HG03521 (cell line): ENCODE data around the gene HAO2.
"Not testable (repeated sequence)": the region's sequence is repeated elsewhere in the genome, so short reads cannot be mapped to it uniquely, and the experiment has no call there.

ENCODE experiments used
- ATAC-seq: cut with Tn5 transposase; IDR thresholded peaks from one replicate; pipeline ENCODE4 v1.9.1; 2021; ENCODE audit warnings: mild to moderate bottlenecking, moderate library complexity; ENCODE audit not compliant: unreplicated experiment

Gene HAO2

DNA sequence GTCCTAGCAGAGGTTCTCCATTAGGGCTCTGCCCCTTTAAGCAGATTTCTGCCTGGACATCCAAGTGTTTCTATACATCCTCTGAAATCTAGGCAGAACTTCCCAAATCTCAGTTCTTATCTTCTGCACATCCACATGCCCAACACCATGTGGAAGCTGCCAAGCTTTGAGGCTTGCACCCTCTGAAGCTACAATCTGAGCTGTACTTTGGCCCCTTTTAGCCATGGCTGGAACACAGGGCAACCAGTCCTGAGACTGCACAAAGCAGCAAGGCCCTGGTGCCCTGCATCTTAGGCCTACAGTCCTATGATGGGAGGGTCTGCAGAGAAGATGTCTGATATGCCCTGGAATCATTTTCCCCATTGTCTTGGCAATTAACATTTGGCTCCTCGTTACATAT lies 8.0 kb downstream of the HAO2 start:
- ATAC-seq, result no peak

- ATAC-seq, result not testable (repeated sequence)
Observed at GRCh38 chr1:119377594-119377993, 9.0 kb downstream of the HAO2 start.

- no peak for ATAC-seq
Observed at GRCh38 chr1:119379117-119379516, 10.5 kb downstream of the HAO2 start.

GRCh38 chr1:119380304-119380703 lies 11.7 kb downstream of the HAO2 start:
- ATAC-seq, result no peak

GRCh38 chr1:119380983-119381662 lies 12.5 kb downstream of the HAO2 start:
- no peak for ATAC-seq

DNA sequence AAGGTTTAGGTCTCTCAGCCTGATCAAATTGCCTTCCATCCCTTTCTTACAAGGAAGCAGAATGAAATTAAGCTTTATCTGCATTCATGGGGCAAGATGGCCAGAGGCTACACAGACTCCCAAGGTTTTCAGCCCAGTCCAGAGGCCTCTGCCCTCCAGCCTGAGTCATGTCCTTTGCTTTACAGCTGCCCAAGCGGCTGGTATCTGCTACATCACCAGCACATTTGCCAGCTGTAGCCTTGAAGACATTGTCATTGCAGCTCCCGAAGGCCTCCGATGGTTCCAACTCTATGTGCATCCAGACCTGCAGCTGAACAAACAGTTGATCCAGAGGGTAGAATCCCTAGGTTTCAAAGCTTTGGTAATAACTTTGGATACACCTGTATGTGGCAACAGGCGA lies 16.0 kb downstream of the HAO2 start:
- no peak for ATAC-seq

DNA sequence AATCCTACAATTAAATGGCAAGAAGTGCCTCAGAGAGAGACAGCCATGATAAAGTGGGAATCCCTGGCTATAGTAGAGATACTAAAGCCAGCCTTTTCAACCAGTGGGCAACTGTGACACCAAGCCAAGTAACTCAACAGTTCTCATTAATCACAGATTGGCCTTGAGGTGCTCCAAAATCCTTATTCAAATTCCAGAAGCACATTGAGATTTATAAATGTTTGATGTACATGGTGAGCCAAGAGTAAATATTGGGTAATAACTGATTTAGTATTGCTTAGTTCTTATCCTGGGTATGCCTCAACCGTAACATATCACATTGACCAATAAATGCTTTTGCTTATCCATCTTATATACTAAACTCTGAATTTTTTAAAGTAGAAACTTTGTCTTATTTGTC lies 17.1 kb downstream of the HAO2 start:
- ATAC-seq, result no peak

DNA sequence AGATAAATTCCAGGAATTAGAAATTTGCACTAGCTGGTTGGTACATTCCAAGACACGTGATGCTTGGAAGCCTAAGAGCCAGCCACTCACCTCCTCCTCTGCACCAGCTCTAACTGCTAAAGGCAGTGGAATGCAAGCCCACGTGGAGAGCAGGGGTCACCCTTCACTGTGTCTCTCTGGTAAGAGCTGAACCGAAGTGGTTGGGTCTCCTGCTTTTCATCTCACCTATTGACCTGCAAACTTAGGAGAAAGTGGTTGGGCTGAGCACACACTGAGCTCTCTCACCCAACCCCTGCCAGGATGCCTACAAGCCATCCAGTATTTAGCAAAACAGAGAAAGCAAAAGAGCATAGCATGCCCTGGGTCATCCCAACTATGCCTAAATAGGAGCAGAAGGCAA lies 19.3 kb downstream of the HAO2 start:
- no peak for ATAC-seq

GRCh38 chr1:119388450-119388849 lies 19.9 kb downstream of the HAO2 start:
- ATAC-seq, result no peak

GRCh38 chr1:119390526-119390925 lies 21.9 kb downstream of the HAO2 start:
- ATAC-seq, result no peak

- no peak for ATAC-seq
Observed at GRCh38 chr1:119391749-119392148, 23.2 kb downstream of the HAO2 start.

DNA sequence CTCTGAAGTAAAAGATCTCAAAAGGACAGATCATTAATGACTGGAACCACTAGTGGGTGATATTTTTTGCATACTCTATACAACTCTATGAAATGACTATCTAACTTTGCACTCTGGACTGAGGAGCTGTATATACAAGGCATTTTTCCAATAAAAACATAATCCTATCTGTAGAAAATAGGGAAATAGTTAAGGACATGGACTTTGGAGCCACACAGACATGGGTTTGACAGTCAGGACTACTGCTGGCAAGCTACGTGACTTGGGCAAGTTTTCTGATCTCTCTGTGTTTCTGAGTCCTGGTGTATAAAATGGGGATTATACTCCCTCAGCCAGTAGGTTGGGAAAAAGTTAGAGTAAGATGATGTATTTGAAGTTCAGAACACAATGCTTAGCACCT lies 25.5 kb downstream of the HAO2 start:
- no peak for ATAC-seq

GRCh38 chr1:119396982-119397381 lies 28.4 kb downstream of the HAO2 start:
- ATAC-seq, result no peak

- no peak for ATAC-seq
Observed at GRCh38 chr1:119397986-119398385, 29.4 kb downstream of the HAO2 start.

DNA sequence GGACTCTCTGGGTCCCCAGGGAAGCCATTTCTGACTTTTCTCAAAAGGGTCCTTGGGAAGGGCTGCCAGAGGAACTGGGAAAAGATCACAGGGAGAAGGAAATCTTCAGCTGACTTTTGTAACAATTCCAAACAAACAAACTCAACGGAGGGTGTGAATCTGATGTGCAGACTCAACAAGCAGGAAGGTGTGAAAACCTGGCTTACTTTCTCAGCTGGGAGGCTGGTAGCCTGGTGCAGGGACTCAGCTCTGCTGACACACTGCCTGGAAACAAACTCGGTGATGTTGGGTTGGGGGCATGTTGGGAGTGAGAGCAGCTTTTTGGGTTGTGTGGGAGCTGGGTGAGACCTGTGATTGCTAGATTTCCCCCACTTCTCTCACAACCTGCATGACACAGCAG lies 36.2 kb downstream of the HAO2 start:
- ATAC-seq, result no peak

DNA sequence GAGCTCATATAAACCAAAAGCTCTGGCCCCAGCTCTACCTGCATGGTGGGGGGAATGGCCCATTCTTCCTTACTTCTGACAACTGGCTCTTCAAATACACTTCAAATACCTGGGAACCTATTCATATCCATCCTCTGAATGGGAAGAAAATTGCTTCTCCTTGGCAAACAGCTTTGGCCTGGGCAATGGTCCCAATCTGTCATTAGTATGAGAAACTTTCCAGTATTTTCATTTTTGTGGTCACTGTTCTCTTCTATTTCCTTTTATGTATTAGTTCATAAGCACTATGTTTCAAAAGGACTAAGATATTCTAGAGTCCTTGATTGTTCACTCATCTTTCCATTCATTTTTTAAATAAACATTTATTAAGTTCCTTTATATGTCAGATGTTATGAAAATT lies 41.1 kb downstream of the HAO2 start:
- ATAC-seq, result no peak

DNA sequence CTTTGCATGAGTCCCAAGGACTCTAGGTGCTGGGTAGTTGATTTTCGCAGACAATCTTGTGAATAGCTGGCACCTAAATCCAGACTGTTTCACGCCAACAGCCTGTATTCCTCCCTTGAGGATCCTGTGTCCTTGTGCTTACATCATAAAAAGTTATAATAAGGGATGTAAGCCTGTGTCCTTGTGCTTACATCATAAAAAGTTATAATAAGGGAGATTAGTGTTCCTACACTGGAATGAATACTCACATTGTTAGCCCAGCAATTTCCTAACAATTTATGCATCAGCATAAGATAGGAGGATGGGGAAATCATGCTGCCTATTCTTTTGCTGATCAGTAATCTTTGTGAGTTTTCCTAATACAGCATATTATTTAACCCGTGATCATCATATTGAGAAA lies 42.4 kb downstream of the HAO2 start:
- no peak for ATAC-seq

DNA sequence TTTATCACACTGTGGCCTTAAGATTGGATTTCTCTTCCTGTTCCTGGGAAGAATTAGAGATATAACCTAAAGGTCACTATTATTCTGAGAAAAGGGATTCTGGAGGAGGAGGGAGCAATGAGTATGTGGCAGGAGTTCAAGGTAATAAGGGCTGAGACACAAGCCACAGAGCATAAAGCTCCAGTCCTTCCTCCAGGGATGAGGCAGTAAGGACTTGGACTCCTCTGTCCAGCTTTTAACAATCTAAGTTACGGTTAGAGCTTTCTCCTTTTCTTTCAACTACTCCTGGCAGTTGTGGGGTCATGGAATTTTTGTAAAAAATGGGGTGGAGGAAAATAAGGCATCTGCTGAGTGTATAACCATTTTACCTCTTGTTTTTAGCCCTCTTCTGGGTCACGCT lies 46.4 kb downstream of the HAO2 start, which contains the start of gene HSD3B2:
Gene HSD3B2, plus strand, starts transcription at position 201 of the 400 bp plus-strand sequence. CDS start 270 bp downstream, outside the sequence.
- no peak for ATAC-seq

GRCh38 chr1:119416006-119416640 lies 47.5 kb downstream of the HAO2 start:
- ATAC-seq, result no peak

DNA sequence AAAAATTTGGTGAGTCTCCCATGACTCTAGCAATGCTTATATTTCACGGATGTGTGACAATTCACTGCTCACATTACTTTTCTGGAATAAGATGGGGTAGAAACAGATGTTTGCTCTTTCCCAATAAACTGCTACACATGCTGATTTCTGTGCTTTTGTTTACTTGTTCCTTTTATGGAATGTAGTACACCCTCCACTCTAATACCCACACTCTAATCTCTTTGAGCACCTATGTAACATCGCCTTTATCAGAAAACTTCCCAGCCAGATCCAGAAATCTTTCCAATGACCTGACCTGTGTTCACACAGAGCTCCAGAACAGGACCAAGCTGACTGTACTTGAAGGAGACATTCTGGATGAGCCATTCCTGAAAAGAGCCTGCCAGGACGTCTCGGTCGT lies 50.5 kb downstream of the HAO2 start:
- no peak for ATAC-seq

DNA sequence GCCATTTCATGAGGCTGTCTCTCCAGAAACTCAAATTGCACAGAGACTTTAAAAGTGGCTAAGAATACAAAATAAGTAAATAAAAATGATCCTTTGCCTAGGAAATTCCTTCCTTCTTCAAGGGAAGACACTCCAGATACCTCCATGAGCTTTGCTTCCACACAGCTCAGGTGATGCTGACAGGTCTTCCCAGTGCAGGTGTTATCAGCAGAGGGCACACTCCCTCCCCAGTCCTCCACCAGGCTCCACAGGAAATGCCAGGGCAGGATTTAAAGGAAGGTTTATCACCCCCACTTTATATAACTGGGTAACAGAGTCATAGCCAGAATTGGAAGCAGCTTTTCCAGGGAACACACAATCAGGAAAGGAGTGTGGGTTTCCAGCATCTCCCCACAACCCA lies 52.1 kb downstream of the HAO2 start:
- no peak for ATAC-seq

DNA sequence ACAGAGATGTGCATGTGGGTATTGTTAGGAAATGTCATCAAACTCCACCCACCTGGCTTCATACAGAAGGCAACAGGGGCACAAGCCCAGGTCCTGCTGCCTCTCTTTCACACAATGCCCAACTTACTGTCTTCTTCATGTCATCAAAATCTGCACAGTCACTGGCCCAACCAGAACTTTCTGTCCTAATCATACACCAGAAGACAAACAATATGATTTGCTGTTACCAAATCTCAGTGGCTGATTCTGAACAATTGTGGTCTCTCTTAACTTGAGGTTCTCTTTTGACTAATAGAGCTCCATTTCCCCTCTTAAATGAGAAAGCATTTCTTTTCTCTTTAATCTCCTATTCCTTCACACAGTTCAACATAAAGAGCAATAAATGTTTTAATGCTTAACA lies 54.0 kb downstream of the HAO2 start:
- ATAC-seq, result no peak

DNA sequence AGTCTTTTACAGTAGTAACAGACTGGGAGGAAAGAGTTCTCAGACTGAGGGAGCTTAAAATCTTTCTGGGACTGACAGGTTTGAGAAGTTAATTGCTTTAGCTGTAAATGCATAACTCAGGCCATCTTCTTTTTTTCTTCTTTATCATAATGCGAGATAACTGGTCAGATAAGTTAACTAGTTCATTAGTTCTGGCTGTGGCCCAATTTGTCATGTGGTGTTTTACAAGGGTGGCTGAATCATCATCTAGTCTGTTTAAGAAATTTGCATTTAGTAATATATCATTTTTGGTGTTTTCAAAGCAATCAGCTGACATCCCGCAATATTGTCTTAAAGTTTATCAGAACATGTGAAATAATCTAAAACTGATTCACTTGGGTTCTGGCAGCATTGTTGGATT lies 60.4 kb downstream of the HAO2 start:
- ATAC-seq, result no peak
